DOHH2 (cell line): Measurements from ENCODE around the gene SOX5.

Source experiments
- H3F3A ChIP-seq: fragments of 200-600 bp; sonication (generic), shearing (Covaris generic); 2 replicates; pipeline ENCODE4 v1.6.0; 2016; ENCODE audit warnings: antibody characterized with exemption, mild to moderate bottlenecking; ENCODE audit not compliant: control insufficient read depth, insufficient read depth
- H3K27ac ChIP-seq: fragments of 200-600 bp; sonication (generic); 2 replicates; pipeline ENCODE4 v1.5.1; 2014; ENCODE audit warnings: low read depth, mild to moderate bottlenecking, low read length, moderate library complexity
- H3K27me3 ChIP-seq: fragments of 200-600 bp; sonication (generic); 2 replicates; pipeline ENCODE4 v1.6.1; 2014; ENCODE audit warnings: mild to moderate bottlenecking, low read length, mixed read lengths; ENCODE audit not compliant: control insufficient read depth
- H3K36me3 ChIP-seq: fragments of 200-600 bp; sonication (generic); 2 replicates; pipeline ENCODE4 v1.6.1; 2014; ENCODE audit warnings: mild to moderate bottlenecking, low read length, moderate library complexity, mixed read lengths; ENCODE audit not compliant: control insufficient read depth
- H3K4me1 ChIP-seq: fragments of 200-600 bp; sonication (generic); 2 replicates; pipeline ENCODE4 v1.6.1; 2014; ENCODE audit warnings: mild to moderate bottlenecking, low read length, mixed read lengths; ENCODE audit not compliant: control insufficient read depth
- H3K4me2 ChIP-seq: fragments of 200-600 bp; sonication (generic); 2 replicates; pipeline ENCODE4 v1.6.0; 2014; ENCODE audit warnings: mild to moderate bottlenecking, low read length, moderate library complexity
- H3K4me3 ChIP-seq: fragments of 200-600 bp; sonication (generic); 2 replicates; pipeline ENCODE4 v1.5.1; 2014; ENCODE audit warnings: mild to moderate bottlenecking, low read length, mixed read lengths
- H3K79me2 ChIP-seq: fragments of 200-600 bp; sonication (generic); 2 replicates; pipeline ENCODE4 v1.6.1; 2014; ENCODE audit warnings: mild to moderate bottlenecking, low read length, mixed read lengths; ENCODE audit not compliant: control insufficient read depth
- H3K9me2 ChIP-seq: fragments of 200-600 bp; sonication (generic); replicated peaks from 2 replicates; pipeline ENCODE4 v1.6.1; 2014; ENCODE audit warnings: mild to moderate bottlenecking, low read length, mixed read lengths; ENCODE audit not compliant: control insufficient read depth
- H3K9me3 ChIP-seq: fragments of 200-600 bp; sonication (generic); 2 replicates; pipeline ENCODE4 v1.6.1; 2014; ENCODE audit warnings: antibody characterized with exemption, low read length, mixed read lengths; ENCODE audit not compliant: control insufficient read depth, insufficient read depth
- H4K20me1 ChIP-seq: fragments of 200-600 bp; sonication (generic); 2 replicates; pipeline ENCODE4 v1.6.0; 2014; ENCODE audit warnings: low read depth, mild to moderate bottlenecking, antibody characterized with exemption, low read length, moderate library complexity; ENCODE audit not compliant: control insufficient read depth, insufficient read depth
- CTCF ChIP-seq: fragments of 200-600 bp; sonication (generic); IDR thresholded peaks from one replicate; pipeline ENCODE4 v1.5.1; 2014; ENCODE audit warnings: antibody characterized with exemption, mild to moderate bottlenecking, low read depth, low read length; ENCODE audit not compliant: poor library complexity, severe bottlenecking
- EZH2phosphoT487 ChIP-seq: fragments of 200-600 bp; sonication (generic); IDR thresholded peaks from 2 replicates; pipeline ENCODE4 v1.6.1; 2017; ENCODE audit warnings: borderline replicate concordance, mild to moderate bottlenecking, antibody characterized with exemption, low read length, moderate library complexity, mixed read lengths

Gene SOX5

GRCh38 chr12:23930599-23930998, 18.9 kb downstream of the SOX5 start:
- TF ChIP-seq EZH2phosphoT487 (no peak), CTCF (no peak)
- Histone ChIP-seq H3K9me3 (no peaks in the 10 kb centered on the region), H3K27me3 (peaks cover 3% of the 10 kb centered on the region; the same call in 1 of the 2 replicates), H3K4me1 (no peaks in the 10 kb centered on the region), H3K27ac (no peak overlapping the region), H4K20me1 (no peaks in the 10 kb centered on the region), H3K9me2 (no peaks in the 10 kb centered on the region), H3K36me3 (no peaks in the 10 kb centered on the region), H3K4me2 (no peak overlapping the region), H3K79me2 (no peaks in the 10 kb centered on the region), H3K4me3 (no peak overlapping the region), H3F3A (no peaks in the 10 kb centered on the region)

- Histone ChIP-seq H3K4me2 (no peak overlapping the region), H3K79me2 (no peaks in the 10 kb centered on the region), H3K27ac (no peak overlapping the region), H3K4me3 (no peak overlapping the region), H3K36me3 (no peaks in the 10 kb centered on the region), H3K9me3 (no peaks in the 10 kb centered on the region), H4K20me1 (no peaks in the 10 kb centered on the region), H3F3A (no peaks in the 10 kb centered on the region), H3K9me2 (no peaks in the 10 kb centered on the region), H3K27me3 (peaks cover 3% of the 10 kb centered on the region; the same call in 1 of the 2 replicates), H3K4me1 (no peaks in the 10 kb centered on the region)
- TF ChIP-seq CTCF (no peak), EZH2phosphoT487 (no peak)
These were observed 19.6 kb downstream of the SOX5 start for GRCh38 chr12:23929906-23930305.

- H3K36me3 ChIP-seq, result no peaks in the 10 kb centered on the region
- TF ChIP-seq EZH2phosphoT487, result no peak
- no peak for TF ChIP-seq CTCF
- H4K20me1 ChIP-seq, result no peaks in the 10 kb centered on the region
- H3K4me3 ChIP-seq, result no peak overlapping the region
- H3K27ac ChIP-seq, result no peak overlapping the region
- H3F3A ChIP-seq, result no peaks in the 10 kb centered on the region
- H3K9me3 ChIP-seq, result no peaks in the 10 kb centered on the region
- H3K27me3 ChIP-seq, result peaks cover 3% of the 10 kb centered on the region; the same call in 1 of the 2 replicates
- no peaks in the 10 kb centered on the region for H3K4me1 ChIP-seq
- no peaks in the 10 kb centered on the region for H3K79me2 ChIP-seq
- H3K4me2 ChIP-seq, result no peak overlapping the region
- H3K9me2 ChIP-seq, result no peaks in the 10 kb centered on the region
These were observed 21.6 kb downstream of the SOX5 start for GRCh38 chr12:23927907-23928306.
